Raji (cell line): ENCODE results near the gene BPTF.

Experiments used
- POLR2A ChIP-seq: IDR thresholded peaks from 2 replicates; pipeline ENCODE4 v1.6.1; 2011; ENCODE audit warnings: low read depth, low read length, control low read depth; ENCODE audit not compliant: insufficient read depth

BPTF gene

GRCh38 chr17:67920212-67920611 lies 94.9 kb downstream of the BPTF start:
- no peak for TF ChIP-seq POLR2A

- TF ChIP-seq POLR2A, result no peak
These were observed 97.2 kb downstream of the BPTF start for GRCh38 chr17:67922503-67922902.

GRCh38 chr17:67931227-67931626 lies 105.9 kb downstream of the BPTF start:
- no peak for TF ChIP-seq POLR2A

GRCh38 chr17:67942810-67943209 lies 117.5 kb downstream of the BPTF start:
- no peak for TF ChIP-seq POLR2A

- TF ChIP-seq POLR2A, result no peak
These were observed 118.7 kb downstream of the BPTF start for GRCh38 chr17:67944035-67944434.

- TF ChIP-seq POLR2A, result no peak
These were observed 121.2 kb downstream of the BPTF start for GRCh38 chr17:67946513-67946912.

GRCh38 chr17:67947325-67947813 lies 122.1 kb downstream of the BPTF start:
- no peak for TF ChIP-seq POLR2A

- TF ChIP-seq POLR2A, result no peak
These were observed 125.6 kb downstream of the BPTF start for GRCh38 chr17:67950945-67951344.

GRCh38 chr17:67959510-67959909 lies 134.2 kb downstream of the BPTF start:
- TF ChIP-seq POLR2A, result no peak

GRCh38 chr17:67970783-67971182 lies 145.5 kb downstream of the BPTF start:
- TF ChIP-seq POLR2A, result no peak

- TF ChIP-seq POLR2A, result no peak
These were observed 148.9 kb downstream of the BPTF start for GRCh38 chr17:67974185-67974584.

- TF ChIP-seq POLR2A, result no peak
These were observed 149.3 kb downstream of the BPTF start for GRCh38 chr17:67974598-67975066.

- TF ChIP-seq POLR2A, result no peak
These were observed 155.2 kb downstream of the BPTF start for GRCh38 chr17:67980456-67980855.

- no peak for TF ChIP-seq POLR2A
These were observed 156.8 kb downstream of the BPTF start for GRCh38 chr17:67982034-67982640.

GRCh38 chr17:67982686-67983382 lies 157.5 kb downstream of the BPTF start:
- no peak for TF ChIP-seq POLR2A

GRCh38 chr17:67983383-67983688 lies 158.0 kb downstream of the BPTF start:
- TF ChIP-seq POLR2A, result no peak

- TF ChIP-seq POLR2A, result no peak
These were observed 165.6 kb downstream of the BPTF start for GRCh38 chr17:67990909-67991308.
